Chondrocyte (in vitro differentiated cells): ENCODE results near the gene ARNT2. TPM values are rescaled to one million over a fixed set of nuclear protein-coding genes. Genes with fewer than 3 reads are reported as not detected.

ENCODE experiments used
- DNase-seq: peaks from one replicate; pipeline ENCODE4 v3.0.0; 2021; ENCODE audit warnings: mixed read lengths, low spot score
- H3K27ac Mint-ChIP-seq: one replicate; pipeline ENCODE4 v1.8.0; 2021; ENCODE audit warnings: mild to moderate bottlenecking, moderate library complexity, mixed read lengths; ENCODE audit not compliant: unreplicated experiment
- H3K27me3 Mint-ChIP-seq: 2 replicates; pipeline ENCODE4 v1.8.0; 2021; ENCODE audit warnings: low read depth, mixed read lengths
- H3K36me3 Mint-ChIP-seq: 2 replicates; pipeline ENCODE4 v1.8.0; 2021; ENCODE audit warnings: low read depth, mixed read lengths
- H3K4me1 Mint-ChIP-seq: 2 replicates; pipeline ENCODE4 v1.8.0; 2021; ENCODE audit warnings: low read depth, mild to moderate bottlenecking, mixed read lengths
- H3K4me3 Mint-ChIP-seq: one replicate; pipeline ENCODE4 v1.8.0; 2021; ENCODE audit warnings: mild to moderate bottlenecking, moderate library complexity, mixed read lengths; ENCODE audit not compliant: unreplicated experiment
- H3K9me3 Mint-ChIP-seq: 2 replicates; pipeline ENCODE4 v1.8.0; 2021; ENCODE audit warnings: low read depth, mixed read lengths
- total RNA-seq: library from RNA; stranded (reverse); gene quantifications from 3 replicates; pipeline ENCODE4 v1.2.1, GENCODE V29; 2021
- TF ChIP-seq, protein P1 (sequence below): fragments of 200-600 bp; sonication (generic); IDR thresholded peaks from 2 replicates; pipeline ENCODE4 v1.5.0; 2021; ENCODE audit warnings: antibody characterized with exemption, mild to moderate bottlenecking, moderate library complexity

ARNT2 gene
- total RNA-seq, 1 donor from 2014 or later, result 20.2 TPM

DNA sequence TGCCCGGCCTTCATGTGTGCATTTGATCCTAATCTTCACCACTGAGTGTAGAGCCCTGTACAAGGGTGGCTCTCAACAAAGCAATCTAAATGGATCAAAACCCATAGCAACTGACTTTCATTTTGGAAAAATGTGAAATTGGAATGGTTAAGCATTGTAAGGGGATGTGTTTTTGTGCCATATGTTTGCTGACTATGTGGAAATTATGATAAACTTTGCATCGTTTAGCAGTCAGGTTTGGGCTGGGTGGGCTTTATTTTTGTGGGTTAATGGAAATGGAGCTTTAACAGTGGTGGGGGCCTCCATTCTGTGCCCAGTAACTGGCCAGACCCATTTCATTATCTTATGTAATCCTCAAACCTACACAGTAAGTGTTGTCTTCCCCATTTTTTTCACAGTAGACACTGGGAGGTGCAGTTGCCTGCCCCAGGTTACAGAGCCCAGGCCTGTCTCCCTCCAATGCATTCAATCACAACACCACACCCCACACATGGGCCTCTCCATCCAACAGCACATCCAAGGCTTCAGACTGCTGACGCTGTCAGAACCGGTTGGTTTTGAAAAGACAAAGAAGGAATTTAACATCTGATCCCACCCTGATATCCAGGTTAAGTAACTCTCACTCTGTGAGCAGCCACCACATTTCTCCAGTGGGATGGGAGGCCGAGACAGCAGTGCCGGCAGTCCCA lies 154.6 kb downstream of the ARNT2 start:
- H3K4me3 Mint-ChIP-seq, result no peak overlapping the region
- peaks cover 38% of the 10 kb centered on the region for H3K36me3 Mint-ChIP-seq
- no peaks in the 10 kb centered on the region for H3K27me3 Mint-ChIP-seq
- no peak overlapping the region for H3K27ac Mint-ChIP-seq
- H3K9me3 Mint-ChIP-seq, result no peaks in the 10 kb centered on the region
- peaks cover 41% of the 10 kb centered on the region for H3K4me1 Mint-ChIP-seq
- TF ChIP-seq, protein P1, sequence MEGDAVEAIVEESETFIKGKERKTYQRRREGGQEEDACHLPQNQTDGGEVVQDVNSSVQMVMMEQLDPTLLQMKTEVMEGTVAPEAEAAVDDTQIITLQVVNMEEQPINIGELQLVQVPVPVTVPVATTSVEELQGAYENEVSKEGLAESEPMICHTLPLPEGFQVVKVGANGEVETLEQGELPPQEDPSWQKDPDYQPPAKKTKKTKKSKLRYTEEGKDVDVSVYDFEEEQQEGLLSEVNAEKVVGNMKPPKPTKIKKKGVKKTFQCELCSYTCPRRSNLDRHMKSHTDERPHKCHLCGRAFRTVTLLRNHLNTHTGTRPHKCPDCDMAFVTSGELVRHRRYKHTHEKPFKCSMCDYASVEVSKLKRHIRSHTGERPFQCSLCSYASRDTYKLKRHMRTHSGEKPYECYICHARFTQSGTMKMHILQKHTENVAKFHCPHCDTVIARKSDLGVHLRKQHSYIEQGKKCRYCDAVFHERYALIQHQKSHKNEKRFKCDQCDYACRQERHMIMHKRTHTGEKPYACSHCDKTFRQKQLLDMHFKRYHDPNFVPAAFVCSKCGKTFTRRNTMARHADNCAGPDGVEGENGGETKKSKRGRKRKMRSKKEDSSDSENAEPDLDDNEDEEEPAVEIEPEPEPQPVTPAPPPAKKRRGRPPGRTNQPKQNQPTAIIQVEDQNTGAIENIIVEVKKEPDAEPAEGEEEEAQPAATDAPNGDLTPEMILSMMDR, result no peak
- no peak for DNase-seq

DNA sequence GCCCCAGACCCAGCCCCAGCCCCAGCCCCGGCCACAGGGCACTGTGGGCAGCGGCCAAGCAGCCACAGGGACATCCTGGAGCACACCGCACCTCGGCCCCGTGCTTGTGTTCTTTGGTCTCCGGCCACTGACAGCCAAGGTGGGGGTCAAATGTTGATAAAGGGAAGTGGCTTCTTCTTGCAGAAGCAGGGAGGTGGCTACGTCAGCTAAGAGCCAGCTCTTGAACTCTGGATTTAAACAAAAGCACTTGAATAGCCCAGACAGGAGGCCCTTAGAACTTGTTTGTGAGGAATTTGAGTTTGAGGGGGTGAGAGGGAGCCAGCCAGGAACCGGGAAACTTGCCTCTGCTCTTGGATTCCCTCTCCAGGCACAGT lies 155.1 kb downstream of the ARNT2 start:
- peaks cover 43% of the 10 kb centered on the region for H3K36me3 Mint-ChIP-seq
- H3K4me1 Mint-ChIP-seq, result peaks cover 42% of the 10 kb centered on the region
- H3K27me3 Mint-ChIP-seq, result no peaks in the 10 kb centered on the region
- no peak overlapping the region for H3K27ac Mint-ChIP-seq
- TF ChIP-seq, protein P1, result no peak
- H3K9me3 Mint-ChIP-seq, result no peaks in the 10 kb centered on the region
- no peak for DNase-seq
- H3K4me3 Mint-ChIP-seq, result no peak overlapping the region

DNA sequence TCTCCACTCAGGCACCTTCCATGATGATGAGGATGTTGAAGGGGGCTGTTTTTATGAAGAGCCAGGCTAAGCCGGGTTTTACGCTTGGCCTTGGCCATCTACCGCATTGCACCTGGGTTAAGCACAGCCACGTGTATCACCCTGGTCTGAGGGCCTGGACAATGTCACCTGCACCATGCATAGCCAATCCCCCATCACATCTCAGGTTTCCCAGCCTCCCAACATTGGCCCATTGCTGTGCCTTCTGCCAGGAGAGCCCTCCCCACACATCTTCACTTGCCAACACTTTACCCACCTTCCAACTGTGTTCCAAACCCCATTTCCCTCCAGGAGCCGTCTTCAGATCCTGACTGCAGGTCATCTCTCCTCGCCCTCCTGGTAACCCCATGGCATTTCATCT lies 155.6 kb downstream of the ARNT2 start:
- Mint-ChIP-seq H3K4me3 (no peak overlapping the region), H3K27me3 (no peaks in the 10 kb centered on the region), H3K4me1 (peaks cover 40% of the 10 kb centered on the region), H3K36me3 (peaks cover 44% of the 10 kb centered on the region), H3K27ac (no peak overlapping the region), H3K9me3 (no peaks in the 10 kb centered on the region)
- TF ChIP-seq, protein P1, result no peak
- DNase-seq, result no peak

DNA sequence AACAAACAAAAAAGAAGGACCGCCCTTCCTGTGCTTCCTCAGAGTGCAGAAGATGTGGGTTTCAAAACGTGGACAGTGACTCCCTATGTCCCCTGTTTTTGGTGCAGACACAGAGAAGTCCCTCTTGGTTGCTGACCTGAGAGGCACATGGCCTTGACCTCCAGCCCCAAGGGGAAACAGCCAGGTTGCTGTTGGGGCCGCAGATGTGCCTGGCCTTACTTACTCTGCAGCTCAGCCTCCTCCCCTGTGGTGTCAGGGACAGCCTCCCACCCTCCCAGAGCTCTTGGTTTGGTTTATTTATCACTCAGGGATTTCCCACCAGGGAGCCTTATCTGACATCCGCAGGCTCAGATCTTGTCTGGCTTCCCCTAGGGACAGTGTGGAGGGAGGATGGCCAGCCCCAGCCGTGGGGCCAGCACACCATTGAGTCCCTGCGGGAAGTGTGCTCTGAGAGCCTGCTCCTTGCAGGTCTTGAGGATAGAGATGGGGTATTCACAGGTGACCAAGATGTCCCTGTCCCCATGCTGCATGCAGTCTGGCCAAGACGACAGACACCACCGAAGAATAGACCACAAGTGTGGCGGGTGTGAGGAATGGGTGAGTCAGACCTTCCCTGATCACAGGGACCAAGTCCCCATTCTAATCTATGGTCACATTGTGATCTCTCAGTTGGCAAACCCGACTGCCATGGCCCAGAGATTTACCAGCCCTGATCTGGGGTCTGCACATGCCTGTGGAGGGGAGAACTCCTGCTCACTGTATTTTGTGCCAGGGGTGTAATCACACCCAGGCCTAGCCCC lies 156.6 kb downstream of the ARNT2 start:
- DNase-seq, result no peak
- Mint-ChIP-seq H3K27ac (no peak overlapping the region), H3K4me1 (peaks cover 37% of the 10 kb centered on the region), H3K9me3 (no peaks in the 10 kb centered on the region), H3K27me3 (no peaks in the 10 kb centered on the region), H3K4me3 (no peak overlapping the region), H3K36me3 (peaks cover 42% of the 10 kb centered on the region)
- TF ChIP-seq, protein P1, result no peak

DNA sequence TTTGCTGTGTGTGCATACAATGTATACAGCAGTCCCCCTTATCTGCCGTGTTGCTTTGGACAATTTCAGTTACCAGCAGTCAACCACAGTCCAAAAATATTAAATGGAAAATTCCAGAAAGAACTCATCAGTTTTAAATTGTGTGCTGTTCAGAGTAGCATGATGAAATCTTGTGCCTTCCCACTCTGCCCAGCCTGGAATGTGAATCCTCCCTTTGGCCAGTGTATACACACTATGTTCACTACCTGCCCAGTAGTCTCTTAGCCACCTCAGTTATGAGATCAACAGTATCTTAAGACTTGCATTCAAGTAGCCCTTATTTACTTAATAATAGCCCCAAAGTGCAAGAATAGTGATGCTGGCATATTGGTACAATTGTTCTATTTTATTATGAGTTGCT lies 157.3 kb downstream of the ARNT2 start:
- DNase-seq, result no peak
- no peak overlapping the region for H3K4me3 Mint-ChIP-seq
- no peaks in the 10 kb centered on the region for H3K9me3 Mint-ChIP-seq
- no peak overlapping the region for H3K27ac Mint-ChIP-seq
- H3K36me3 Mint-ChIP-seq, result peaks cover 43% of the 10 kb centered on the region
- peaks cover 37% of the 10 kb centered on the region for H3K4me1 Mint-ChIP-seq
- TF ChIP-seq, protein P1, result no peak
- H3K27me3 Mint-ChIP-seq, result no peaks in the 10 kb centered on the region
